Measurements from ENCODE around the gene ZNF451.
"Not testable (repeated sequence)": the region's sequence is repeated elsewhere in the genome, so short reads cannot be mapped to it uniquely, and the experiment has no call there.

The ZNF451 gene

GRCh38 chr6:57091375-57091774 is 1.4 kb downstream of the ZNF451 start:
- not testable (repeated sequence) for DNase-seq (ENCODE audit: low read depth in 3 of 3, low spot score in 1 of 3)

- no peak for DNase-seq (ENCODE audit: low read depth in 3 of 3, low spot score in 1 of 3)
These were observed 4.7 kb downstream of the ZNF451 start for GRCh38 chr6:57094689-57095088.

GRCh38 chr6:57097596-57097995 is 7.6 kb downstream of the ZNF451 start:
- DNase-seq (ENCODE audit: low read depth in 3 of 3, low spot score in 1 of 3), result no peak

- no peak for DNase-seq (ENCODE audit: low read depth in 3 of 3, low spot score in 1 of 3)
These were observed 13.0 kb downstream of the ZNF451 start for GRCh38 chr6:57102976-57103375.

- no peak for DNase-seq (ENCODE audit: low read depth in 3 of 3, low spot score in 1 of 3)
These were observed 14.3 kb downstream of the ZNF451 start for GRCh38 chr6:57104336-57104735.

GRCh38 chr6:57106990-57107389 is 17.0 kb downstream of the ZNF451 start:
- no peak for DNase-seq (ENCODE audit: low read depth in 3 of 3, low spot score in 1 of 3)

GRCh38 chr6:57108691-57109090 is 18.7 kb downstream of the ZNF451 start:
- no peak for DNase-seq (ENCODE audit: low read depth in 3 of 3, low spot score in 1 of 3)

- no peak for DNase-seq (ENCODE audit: low read depth in 3 of 3, low spot score in 1 of 3)
These were observed 19.9 kb downstream of the ZNF451 start for GRCh38 chr6:57109880-57110279.

GRCh38 chr6:57113105-57113504 is 23.1 kb downstream of the ZNF451 start:
- no peak for DNase-seq (ENCODE audit: low read depth in 3 of 3, low spot score in 1 of 3)

GRCh38 chr6:57116776-57117175 is 26.8 kb downstream of the ZNF451 start:
- no peak for DNase-seq (ENCODE audit: low read depth in 3 of 3, low spot score in 1 of 3)

GRCh38 chr6:57117796-57118195 is 27.8 kb downstream of the ZNF451 start:
- DNase-seq (ENCODE audit: low read depth in 3 of 3, low spot score in 1 of 3), result no peak

GRCh38 chr6:57123111-57123510 is 33.1 kb downstream of the ZNF451 start:
- DNase-seq (ENCODE audit: low read depth in 3 of 3, low spot score in 1 of 3), result no peak

GRCh38 chr6:57127763-57128162 is 37.8 kb downstream of the ZNF451 start:
- no peak for DNase-seq (ENCODE audit: low read depth in 3 of 3, low spot score in 1 of 3)

- no peak for DNase-seq (ENCODE audit: low read depth in 3 of 3, low spot score in 1 of 3)
These were observed 40.7 kb downstream of the ZNF451 start for GRCh38 chr6:57130661-57131177.

GRCh38 chr6:57134954-57135353 is 45.0 kb downstream of the ZNF451 start:
- DNase-seq (ENCODE audit: low read depth in 3 of 3, low spot score in 1 of 3), result no peak

- no peak for DNase-seq (ENCODE audit: low read depth in 3 of 3, low spot score in 1 of 3)
These were observed 45.9 kb downstream of the ZNF451 start for GRCh38 chr6:57135885-57136284.

- DNase-seq (ENCODE audit: low read depth in 3 of 3, low spot score in 1 of 3), result no peak
These were observed 47.4 kb downstream of the ZNF451 start for GRCh38 chr6:57137350-57137749.

GRCh38 chr6:57138026-57138425 is 48.0 kb downstream of the ZNF451 start:
- no peak for DNase-seq (ENCODE audit: low read depth in 3 of 3, low spot score in 1 of 3)

- no peak for DNase-seq (ENCODE audit: low read depth in 3 of 3, low spot score in 1 of 3)
These were observed 51.6 kb downstream of the ZNF451 start for GRCh38 chr6:57141451-57142177.

GRCh38 chr6:57142178-57142525 is 52.2 kb downstream of the ZNF451 start:
- DNase-seq (ENCODE audit: low read depth in 3 of 3, low spot score in 1 of 3), result no peak

GRCh38 chr6:57143690-57144089 is 53.7 kb downstream of the ZNF451 start:
- no peak for DNase-seq (ENCODE audit: low read depth in 3 of 3, low spot score in 1 of 3)

GRCh38 chr6:57147401-57147800 is 57.4 kb downstream of the ZNF451 start:
- no peak for DNase-seq (ENCODE audit: low read depth in 3 of 3, low spot score in 1 of 3)
